HG02759 (cell line): Measurements from ENCODE around the gene CYB5RL.

ENCODE experiments used
- ATAC-seq: cut with Tn5 transposase; IDR thresholded peaks from one replicate; pipeline ENCODE4 v1.9.1; 2021; ENCODE audit warnings: mild to moderate bottlenecking, moderate library complexity; ENCODE audit not compliant: unreplicated experiment

CYB5RL gene

DNA sequence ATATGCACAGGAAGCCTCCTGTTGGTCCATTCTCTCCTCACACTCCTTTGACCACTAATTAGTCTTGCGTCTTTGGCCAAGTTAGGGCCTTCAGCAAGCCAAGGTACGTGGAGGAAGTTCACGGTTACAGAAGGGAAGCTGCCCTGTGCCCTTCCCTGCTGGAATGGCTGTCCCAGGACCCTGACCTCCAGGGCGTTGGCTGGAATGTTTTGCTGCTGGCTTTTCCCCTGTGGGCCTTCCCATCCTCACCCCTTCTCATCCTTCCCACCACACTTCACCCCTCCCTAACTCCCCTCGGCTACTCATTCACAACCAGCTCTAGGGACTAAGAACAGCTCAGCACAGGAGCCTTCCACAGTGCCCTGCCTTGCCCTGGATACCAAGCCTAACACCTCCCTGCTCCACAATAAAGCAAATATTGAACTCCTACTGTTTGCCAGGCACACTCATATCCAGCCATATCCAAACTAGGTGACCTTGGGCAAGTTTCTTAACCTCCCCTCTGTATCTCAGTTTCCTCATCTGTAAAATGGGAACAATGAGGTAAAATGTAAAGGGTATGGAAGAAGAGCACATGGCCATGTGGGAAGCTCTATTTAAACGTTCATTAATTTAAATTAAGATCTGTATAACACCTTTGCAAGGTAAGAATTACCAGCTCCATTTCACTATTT, 38.2 kb downstream of the CYB5RL start:
- no peak for ATAC-seq

DNA sequence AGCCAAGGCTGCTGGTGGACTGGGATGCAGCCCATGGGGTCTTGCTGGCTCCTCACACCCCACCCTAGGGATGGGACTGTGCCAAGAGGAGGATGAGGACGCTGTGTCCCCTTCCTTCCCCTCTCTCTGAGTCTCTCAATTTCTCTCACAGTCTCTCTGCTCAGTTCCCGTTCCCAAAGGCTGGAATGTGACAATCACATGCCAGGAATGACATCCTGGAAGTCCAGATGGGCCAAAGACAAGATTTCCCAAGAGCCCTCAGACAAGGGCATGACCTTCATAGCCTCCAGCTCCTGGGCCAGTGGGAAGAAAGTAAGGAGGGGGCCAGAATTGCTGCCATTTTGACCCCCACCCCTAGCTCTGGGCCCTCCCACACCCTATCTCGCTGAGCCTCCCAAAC, 39.5 kb downstream of the CYB5RL start:
- no peak for ATAC-seq

DNA sequence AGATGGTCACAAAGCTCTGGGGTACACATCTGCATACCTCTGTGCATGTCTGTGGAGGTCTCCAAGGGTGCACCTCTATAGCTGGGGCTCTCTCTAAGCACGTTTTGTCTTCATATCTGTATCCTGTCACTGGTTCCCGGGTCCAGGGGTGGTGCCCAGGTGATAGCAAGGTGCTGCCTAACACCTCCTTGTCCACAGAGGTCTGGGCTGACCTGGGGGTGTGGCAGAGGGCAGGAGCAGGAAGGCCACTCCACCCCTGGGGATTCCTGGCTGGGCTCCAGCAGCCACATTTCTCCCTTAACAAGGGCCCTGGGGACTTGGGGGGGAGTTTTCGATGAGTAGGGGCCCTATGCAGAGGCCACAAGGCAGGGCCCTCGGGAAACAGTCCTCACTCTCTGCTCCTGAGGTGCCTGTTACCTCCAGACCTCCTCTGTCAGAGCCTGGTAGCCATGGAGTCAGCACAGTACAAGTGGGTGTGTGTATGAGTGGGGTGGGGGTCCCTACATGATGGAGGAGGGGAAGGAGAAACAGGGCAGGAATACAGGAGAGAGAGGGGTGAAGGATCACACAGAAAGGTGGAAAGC, 40.0 kb downstream of the CYB5RL start:
- ATAC-seq = no peak

DNA sequence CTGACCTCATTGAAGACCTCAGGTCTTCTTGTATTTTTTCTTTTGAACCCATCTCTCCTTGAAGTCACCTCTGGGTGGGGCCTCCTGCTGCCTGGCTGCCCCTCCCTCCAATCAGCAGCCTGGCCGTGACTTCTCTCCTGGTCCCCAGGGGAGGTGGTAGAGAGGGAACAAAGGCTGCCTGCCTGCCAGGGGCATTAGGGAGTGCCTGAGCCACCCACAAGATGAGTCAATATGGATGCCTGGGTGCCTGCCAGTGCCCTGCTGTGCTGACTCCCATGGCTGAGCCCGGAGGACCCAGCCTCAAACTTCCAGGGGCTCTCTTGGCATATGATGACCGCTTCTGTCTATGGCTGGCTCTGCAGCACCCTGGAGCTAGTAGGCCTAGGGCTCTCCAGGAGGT, 41.8 kb downstream of the CYB5RL start:
- no peak for ATAC-seq

DNA sequence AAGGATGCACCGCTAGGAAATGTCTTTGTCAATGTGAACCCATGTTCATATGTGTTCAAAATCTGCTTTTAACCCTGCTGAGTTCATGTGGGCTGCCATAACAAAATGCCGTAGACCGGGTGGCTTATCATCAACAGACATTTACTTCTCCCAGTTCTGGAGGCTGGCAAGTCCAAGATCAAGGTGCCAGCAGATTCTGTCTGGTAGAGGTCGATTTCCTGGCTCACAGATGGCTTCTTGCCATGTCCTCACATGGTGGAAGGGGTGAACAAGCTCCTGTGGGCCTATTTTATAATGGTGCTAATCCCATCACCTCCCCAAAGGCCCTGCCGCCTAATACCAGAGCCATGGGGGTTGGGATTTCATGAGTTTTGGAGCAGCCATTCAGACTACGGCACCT, 42.4 kb downstream of the CYB5RL start:
- no peak for ATAC-seq

DNA sequence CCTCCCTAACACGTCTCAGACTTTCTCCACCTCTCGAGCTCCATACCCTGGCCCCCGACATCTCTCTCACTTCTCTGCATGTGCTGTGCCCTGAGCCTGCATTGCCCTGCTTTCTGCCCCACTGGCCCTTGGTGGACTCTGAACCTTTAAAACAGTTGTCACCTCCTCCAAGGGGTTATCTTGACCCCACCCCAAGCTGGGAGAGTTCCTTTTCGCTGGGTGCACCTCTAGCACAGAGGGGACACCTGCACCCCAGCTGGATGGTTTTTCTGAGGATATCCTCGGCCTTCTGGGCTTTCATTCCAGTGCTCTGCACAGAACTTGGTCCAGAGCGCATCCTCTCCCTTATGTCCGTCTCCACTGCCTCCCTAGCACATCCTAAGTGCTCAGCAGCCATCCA, 42.8 kb downstream of the CYB5RL start:
- no peak for ATAC-seq

DNA sequence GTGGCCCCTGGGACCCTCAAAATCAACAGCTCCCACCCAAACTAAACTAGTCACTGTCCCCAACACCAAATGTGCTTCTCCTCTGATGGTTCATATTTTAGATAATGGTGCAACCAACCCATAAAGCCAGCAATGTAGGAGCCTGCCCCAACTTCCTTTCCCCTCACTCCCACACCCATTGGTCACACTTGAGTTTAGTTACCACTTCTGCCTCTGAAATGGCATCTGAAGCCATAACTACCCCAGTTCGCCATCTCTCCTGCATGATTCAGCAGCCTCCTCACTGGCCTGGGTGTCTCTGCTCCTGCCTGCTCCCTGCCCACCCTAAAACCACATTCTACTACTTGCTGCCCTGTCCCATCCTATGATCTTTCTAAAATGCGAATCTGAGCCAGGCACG, 43.6 kb downstream of the CYB5RL start:
- ATAC-seq = no peak

DNA sequence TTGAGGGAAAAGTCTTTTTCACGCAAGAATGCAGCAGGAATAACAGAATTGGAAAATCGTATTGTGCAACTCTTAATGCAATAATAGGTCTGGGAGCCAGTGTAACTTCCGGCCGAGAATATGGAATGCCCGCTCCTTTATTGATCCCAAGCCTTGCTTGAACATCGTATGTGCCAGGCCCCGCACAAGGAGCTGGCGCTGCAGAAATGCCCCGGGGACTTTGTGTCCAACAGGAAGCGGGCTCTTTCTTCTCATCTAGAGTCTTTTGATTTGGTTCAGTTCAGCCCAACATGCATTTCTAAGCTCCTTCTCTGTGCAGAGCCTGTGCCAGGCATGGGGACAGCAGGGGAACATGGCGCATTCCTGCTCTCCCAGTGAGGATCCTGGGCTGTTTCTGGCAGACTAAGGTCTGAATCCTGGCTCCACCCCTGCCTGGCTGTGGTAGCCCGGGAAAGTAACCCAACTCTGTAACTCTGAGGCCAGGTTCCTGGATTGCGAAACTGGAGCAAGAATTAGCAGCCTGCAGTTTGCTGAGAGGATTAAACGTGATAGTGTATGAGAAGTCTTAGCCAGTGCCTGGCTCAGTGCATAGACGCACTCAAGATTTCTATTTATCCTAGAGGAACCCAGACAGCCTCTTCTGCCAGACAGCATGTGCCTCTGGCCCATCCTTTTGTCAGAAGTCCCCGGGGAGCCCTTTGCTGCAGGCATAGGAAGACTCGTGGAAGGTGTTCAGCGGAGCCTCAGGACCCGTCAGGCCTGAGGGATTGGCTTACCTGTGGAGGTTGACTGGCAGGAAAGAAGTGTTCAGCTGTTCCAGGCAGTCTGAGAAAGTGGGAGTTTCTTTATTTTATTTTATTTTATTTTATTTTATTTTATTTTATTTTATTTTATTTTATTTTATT, 46.0 kb downstream of the CYB5RL start:
- no peak for ATAC-seq

DNA sequence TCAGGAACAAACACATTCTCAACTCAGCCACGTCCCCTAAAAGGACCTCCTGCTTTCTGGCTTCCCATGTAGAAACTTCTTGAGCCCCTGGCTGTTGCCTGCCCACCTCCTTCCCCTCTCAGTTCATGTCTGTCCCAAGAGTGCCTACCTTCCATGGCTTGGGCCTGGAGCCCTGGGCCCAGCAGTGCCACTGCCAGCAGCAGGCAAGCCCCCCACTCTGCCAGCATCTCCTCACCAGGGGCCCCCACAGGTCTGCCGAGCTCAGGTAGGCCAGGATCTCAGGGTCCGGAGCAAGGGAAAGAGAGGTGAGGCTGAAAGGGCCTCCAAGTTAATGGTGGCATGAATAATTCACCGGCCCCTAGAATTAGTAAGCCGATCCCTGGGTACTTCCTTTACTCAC, 47.1 kb downstream of the CYB5RL start, which contains the start of gene CDCP2:
Gene CDCP2, minus strand, starts transcription at position 305 of the 400 bp plus-strand sequence. Its CDS starts 78 bp downstream, at position 227.
- no peak for ATAC-seq

DNA sequence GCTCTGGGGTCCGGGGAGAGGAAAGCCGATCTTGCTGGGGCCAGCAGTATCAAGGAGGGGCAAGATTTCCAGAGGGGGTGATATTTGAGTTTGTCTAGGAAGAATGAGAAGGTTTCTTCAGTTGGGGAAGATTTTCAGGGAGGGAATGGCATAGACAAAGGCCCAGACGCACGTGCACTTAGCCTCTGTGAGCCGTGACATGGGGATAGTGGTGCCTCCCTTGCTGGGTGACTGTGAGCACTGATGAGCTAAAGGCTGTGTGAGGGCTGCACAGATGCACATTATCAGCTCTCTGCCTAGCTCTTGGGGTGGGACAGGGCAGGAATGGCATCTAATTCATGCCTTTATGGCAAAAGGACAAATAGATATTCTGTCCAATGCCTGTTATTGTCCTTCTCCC, 48.8 kb downstream of the CYB5RL start:
- no peak for ATAC-seq
